HG02885 (cell line): ENCODE data around the gene CDCP1.

ENCODE experiments used
- ATAC-seq: cut with Tn5 transposase; IDR thresholded peaks from one replicate; pipeline ENCODE4 v1.9.1; 2021; ENCODE audit warnings: mild to moderate bottlenecking; ENCODE audit not compliant: unreplicated experiment, poor library complexity

Gene CDCP1

DNA sequence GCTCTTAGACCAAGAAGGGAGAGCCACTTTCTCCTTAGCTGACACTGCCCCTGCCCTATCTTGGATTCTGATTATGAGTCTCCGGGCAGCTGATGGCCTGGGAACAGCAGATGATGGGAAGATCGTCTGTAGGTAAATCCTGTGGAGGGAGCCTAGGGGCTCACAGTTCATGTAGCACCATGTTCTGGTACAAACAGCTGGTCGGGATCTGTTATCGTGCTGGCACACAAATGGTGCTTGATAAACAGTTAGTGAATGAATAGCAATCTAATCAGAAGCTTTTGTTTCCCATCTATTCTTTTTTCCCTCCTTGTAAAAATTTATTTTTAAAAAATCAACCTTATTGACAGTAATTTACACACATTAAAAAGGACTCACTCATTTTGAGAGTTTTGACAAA lies 26.8 kb downstream of the CDCP1 start:
- ATAC-seq, result no peak

DNA sequence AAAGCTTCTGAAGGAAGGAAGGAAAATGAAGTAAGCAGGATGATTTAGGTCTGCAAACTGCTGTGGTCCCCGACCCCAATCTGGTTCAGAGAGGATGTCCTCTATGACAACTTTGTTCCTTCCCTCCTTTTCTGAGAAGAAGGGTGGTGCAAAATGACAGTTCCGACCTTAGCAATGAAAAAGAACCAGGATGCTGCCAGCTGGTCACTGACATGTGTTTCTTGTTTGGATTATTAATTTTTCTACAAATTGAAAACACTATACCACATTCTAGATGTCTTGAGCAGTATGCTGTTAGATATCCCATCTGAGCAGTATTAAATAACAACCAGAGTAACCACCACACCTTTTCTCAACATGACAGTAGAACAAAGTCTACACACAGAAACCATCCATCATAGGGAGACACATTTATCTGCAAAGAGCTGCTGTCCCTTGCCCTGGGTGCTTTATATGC lies 27.5 kb downstream of the CDCP1 start:
- ATAC-seq, result no peak

DNA sequence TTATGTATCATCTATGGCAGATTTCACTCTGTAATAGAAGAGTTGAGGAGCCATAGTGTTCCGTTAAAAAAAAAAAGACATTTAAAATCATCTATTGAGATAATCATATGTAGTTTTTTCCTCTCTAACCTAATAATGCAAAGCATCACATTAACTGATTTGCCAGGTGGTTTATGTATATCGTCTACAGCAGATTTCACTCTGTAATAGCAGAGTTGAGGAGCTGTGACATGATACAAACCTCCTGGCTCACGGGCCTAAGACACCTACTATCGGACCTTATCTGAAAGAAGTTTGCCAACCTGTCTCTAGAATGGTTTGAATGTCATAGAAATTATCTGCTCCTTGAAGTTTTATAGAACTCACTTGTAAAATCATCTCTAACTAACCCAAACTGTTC lies 29.8 kb downstream of the CDCP1 start:
- no peak for ATAC-seq

DNA sequence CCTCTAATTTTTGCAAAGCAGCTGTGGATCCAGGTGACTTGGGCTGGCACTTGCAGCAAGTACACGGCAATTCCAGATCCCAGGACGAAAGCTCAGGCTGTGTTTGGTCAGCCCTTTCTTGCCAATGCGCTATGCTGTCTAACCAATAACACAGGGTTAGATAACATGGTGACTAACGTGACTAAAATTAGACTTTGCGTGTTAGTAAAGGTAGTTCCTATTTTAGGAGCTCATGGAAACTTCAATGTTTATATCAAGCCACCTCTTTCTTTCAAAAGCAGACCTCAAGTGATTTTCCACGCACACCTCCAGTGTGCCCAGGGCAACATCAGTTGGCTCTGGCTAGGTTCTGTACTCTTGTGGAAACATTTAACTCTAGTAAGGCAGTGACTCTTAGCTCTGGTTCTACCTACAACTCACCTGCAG lies 32.5 kb downstream of the CDCP1 start:
- ATAC-seq, result no peak

DNA sequence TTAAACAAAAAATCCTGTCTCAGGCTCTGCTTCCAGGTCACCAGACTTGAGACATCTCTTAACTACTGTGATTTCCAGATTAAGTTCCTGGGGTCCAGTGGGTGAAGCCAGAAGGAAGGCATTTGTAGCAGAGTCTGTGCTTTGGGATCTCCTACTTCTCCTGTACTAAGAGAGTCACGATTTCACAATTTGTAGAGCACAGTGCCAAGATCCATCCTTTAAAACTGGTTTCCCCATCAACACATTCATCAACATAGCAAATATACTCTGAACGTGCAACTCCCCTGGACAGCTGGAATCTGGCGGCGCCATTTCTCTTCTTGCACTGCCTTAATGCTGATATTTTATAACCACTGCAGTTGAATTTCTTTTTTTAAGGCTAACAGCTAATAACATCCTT lies 33.2 kb downstream of the CDCP1 start:
- no peak for ATAC-seq

DNA sequence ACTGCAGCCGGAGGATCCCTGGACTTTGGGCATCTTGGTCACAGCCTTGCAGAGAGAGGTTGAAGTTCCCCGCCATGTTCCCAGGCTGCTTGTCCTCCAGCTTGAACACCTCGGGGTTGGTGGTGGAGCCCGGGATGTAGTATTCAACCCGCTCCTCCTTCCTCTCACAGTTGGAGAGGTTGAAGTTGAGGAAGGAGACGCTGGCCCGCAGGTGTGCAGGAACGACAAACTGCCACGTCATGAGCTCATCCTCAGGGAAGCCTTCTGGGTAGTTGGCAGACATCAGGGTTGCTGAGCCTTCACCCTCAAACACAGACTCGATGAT lies 35.7 kb downstream of the CDCP1 start:
- ATAC-seq, result no peak

DNA sequence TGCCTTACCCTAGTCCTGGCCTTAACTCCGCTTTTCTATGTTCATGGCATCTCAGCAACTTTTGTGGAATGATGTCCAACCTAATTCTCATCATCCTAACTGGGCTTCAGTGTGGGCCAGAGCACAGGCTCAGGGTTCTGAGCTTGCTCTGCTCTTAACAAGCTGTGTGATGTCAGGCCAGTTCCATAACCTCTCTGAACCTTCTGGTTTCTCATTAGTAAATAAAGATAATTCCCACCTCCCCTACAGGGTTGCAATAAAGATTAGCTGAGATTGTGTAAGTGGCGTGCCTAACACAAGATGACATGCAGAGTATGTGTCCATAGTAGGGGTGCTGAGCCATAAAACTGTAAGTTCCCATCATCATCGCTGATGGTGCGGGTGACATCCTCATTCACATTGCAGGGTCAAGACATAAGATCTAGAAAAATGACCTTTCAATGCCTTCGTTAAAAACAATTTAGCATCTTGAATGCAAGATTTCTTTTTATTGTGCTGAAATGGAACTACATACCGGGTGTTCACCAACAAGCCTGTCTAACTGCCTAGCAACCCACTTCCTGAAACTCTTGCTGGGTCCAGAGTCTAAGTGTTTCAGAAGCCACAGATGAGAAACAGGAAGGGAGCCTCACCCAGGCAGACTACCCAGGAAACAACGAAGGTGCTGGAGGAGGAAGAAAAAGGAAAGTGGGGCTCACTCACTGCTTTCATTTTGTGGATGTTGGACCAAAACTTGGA lies 36.2 kb downstream of the CDCP1 start:
- no peak for ATAC-seq

DNA sequence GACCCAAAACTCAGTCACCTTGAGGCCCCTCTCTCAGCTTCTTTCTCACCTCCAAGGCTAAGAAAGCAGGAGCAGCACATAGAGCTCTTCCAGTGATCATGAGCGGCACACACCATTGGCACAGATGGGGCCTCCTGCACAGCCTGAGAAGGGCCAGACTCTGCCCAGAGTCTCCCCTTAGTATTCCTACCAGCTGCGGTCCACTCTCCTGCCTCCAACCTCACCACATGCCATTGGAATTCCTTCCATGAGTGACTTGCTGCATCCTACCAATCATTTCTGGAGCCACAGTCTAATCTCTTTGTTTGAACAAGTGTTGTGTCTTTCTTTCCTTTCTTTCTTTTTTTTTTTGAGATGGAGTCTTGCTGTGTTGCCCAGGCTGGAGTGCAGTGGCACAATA lies 39.3 kb downstream of the CDCP1 start:
- no peak for ATAC-seq

DNA sequence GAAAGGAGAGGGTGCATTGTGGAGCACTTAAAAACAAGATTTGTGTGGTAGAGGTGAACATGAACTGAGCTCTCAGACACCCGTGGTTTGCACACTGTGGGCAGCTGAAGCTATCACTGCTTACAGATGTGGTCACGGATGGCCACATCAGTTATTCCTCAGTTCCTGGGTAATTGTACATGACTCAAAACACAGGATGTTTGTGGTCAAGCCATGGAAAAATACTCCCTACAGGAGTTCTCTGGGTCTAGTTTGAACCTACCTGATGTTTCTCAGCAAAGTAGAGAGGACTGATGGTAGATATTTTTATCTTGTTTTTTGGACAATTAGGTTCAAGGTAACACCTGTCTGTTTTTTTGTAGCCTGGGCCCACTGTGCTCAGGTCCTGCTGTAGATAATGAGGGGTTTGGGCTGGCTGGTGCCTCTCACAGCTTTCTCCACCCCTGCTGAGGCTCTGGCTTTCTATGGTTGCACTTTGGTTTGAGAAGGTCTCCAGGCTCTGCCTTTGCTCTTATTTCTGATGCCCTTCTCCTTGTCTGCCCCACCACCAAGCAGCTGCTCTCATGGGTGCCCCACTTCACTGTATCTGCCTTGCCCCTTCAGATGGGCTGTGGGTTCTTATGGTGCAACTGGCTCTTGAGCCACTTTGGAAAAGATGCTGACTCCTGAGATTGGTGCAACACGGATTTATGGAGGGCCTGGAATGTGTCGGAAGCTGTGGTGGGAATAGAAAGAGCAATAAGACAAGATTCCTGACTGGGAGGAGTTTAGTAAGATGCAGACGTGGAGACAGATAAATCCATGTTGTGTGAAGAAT lies 40.1 kb downstream of the CDCP1 start:
- no peak for ATAC-seq

DNA sequence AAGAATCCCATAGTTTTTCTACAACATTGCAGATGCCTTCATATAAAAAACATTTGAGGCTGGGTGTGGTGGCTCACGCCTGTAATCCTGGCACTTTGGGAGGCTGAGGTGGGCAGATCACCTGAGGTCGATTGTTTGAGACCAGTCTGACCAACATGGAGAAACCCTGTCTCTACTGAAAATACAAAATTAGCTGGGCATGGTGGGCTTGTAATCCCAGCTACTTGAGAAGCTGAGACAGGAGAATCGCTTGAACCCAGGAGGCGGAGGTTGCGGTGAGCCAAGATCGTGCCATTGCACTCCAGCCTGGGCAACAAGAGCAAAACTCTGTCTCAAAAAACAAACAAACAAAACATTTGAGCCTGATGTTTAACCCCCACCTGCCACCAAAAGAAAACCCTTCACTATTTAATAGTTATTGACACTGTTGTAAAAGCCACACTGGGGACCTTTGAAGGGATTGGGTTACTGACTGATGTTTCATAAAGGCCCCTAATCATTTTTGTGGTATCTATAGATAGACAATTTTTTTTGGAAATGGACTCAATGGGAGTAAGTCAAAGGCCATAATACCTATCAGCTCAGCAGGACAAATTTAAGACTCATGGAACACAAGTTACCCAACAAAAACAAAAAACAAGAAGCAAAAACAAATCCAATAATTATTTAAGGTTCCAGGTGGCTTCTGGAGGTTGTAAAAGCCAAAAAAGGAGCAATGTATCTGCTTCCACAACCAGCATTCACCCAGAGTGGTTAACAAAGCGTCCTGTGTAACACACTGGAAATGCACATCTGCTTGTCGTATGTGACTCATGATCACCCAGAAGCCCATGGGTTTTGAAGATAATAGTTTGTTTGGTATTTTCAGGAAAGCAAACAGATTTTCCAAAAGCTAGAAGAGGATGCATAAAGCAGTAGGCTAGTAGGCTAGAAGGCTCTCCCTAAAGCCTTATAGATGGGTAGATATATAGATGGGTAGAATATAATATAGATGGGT lies 41.2 kb downstream of the CDCP1 start:
- ATAC-seq, result no peak

DNA sequence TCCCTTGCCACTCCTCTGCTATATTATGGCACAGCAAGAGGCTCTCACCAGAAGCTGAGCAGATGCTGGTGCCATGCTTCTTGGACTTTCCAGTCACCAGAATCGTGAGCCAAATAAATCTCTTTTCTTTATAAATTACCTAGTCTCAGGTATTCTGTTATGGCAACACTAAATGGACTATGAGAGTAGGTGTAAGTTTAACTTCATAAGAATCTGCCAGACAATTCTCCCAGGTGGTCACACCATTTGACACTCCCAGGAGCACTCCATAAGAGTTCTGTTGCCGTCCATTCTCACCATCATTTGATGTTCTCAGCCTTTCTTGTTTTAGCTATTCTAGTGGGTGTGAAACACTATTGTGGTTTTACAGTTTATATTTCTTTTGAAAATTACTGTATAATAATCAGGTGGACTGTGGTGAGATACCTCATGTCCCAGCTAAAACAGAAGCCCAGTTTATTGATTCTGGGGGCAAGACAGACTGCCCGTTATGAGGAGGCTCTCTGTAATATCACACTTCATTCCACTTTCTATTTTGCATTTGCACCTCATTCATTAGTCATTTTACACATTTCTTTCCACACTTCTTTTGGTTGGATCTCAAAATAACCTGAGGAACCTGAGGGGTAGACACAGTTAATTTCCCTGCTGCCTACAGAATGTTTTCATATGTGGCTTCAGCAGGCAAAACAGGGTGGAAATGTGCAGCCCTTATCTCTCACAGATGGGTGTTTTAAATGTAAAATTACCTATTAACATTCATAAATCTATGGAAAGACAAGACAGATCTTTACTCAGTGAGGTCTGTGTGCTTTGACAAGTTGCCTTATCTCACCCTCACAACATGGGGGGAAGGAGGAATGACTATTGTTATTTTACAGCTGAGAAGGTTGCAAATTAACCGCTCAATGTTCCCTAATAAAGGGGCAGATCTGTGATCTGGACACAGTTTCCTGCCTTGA lies 42.1 kb downstream of the CDCP1 start:
- ATAC-seq, result no peak

DNA sequence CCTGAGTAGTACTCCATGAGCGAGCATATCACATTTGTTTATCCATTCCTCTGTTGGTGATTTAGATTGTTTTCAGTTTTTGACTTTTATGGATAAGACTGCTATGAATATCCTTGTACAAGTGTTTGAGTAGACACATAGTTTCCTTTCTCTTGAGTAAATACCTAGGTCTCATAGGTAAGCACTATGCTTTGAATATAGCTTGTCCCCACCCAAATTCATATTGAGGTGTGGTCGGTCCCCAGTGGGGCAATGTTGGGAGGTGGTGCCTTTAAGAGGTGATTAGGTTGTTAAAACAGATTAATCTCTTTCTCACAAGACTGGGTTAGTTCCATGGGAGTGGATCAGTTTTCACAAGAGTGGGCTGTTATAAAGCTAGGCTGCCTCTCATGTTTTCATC lies 42.8 kb downstream of the CDCP1 start:
- ATAC-seq, result no peak

DNA sequence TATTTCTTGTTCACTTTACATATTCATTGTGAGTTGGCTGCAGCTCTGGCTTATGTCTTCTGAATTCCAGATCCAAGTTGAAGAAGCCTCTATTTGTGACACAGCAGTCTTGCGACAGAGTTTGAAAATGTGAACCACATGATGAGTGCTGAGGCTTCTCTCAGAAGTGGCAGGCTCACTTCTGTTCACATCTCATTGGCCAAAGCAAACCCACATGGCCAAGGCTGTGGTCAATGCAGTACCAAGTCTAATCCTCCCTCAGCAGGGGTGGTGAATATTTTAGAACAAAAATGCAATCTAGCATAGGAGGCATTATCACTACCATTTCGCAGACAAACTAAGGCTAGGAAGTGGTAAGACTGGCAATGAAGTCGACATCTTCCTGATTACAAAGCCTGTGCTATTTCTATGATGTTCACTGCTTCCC lies 45.2 kb downstream of the CDCP1 start:
- no peak for ATAC-seq

DNA sequence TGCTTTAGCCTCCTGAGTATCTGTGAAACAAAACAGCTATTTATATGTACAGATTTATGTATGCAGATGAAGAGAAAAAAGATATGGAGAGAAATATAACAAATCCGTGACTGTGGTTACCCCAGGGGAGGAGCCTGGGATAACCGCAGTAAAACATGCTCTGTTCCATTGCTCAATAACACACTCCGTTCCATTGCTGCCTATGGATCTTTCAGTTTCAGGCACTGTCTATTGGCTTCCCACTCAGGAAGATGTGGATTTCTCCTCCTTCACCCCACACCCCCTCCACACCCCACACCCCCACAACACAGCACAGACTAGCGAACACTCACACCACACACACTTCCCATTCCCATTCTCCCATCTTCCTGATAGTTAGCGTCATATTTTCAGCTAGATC lies 47.9 kb downstream of the CDCP1 start:
- ATAC-seq, result no peak

DNA sequence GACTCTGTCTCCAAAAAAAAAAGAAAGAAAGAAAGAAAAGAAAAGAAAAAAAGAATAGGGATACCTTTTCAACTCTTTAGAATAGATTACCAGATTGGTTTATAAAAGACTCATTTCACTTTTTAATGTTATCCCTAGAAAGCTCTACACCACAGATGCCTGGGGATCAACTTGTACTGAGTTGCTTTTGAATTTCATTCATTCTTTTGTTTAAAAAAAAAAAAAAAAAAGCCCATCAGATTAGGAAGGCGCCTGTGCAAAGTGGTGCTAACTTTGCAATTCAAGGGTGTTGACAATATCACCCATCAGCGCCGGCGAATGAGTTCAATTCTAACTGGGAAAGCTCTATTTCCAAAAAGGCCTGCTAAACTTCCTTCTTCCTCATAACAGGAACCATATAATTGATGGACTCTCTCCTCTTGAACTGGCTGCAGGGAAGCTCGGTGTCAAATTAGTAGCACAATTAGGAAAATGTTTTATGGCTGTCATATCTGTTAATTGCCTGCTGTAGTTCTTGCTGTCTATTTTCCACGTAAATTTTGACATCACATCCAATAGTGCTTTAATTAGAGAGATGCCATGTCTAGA lies 48.8 kb downstream of the CDCP1 start:
- ATAC-seq, result no peak

DNA sequence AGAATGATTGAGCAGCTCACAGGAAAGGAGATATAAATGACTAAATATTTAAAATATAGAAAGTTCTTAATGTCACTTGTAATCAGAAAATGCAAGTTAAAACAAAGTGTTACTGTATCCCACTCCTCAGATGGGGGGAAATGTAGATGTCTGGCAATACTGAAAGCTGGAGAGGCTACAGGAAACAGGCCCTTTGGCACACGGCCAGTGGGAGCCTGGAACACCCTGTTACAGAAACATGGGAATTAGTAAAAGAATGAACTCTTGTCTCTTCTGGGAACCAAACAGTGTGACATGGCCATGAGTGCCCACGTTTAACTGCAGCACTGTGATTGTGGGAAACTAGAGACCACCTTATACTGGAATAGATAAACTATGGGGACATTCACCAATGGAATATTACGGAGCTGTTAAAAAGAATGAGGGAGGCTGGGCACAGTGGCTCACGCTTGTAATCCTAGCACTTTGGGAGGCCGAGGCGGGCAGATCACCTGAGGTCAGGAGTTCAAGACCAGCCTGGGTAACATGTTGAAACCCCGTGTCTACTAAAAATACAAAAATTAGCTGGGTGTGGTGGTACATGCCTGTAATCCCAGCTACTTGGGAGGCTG lies 50.2 kb downstream of the CDCP1 start:
- ATAC-seq, result no peak

DNA sequence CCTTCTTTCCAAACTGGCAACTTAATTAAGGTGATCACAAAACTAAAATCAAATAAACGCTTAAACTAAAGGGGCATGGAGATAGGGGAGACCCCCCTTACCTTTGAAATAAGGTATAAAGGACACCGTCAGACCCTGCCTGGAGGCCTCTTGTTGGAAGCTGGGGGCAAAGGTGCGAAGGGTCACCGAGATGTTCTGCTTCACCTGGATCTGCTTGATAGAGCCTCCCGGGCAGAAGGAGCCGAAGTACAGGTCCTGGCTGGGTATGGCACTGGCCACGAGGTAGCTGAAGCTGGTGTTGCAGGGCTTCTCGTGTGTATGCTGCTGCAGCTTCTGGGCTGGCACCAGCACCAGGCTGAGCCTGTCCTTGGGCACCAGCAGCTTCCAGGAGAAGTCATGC lies 53.0 kb downstream of the CDCP1 start:
- ATAC-seq, result no peak

DNA sequence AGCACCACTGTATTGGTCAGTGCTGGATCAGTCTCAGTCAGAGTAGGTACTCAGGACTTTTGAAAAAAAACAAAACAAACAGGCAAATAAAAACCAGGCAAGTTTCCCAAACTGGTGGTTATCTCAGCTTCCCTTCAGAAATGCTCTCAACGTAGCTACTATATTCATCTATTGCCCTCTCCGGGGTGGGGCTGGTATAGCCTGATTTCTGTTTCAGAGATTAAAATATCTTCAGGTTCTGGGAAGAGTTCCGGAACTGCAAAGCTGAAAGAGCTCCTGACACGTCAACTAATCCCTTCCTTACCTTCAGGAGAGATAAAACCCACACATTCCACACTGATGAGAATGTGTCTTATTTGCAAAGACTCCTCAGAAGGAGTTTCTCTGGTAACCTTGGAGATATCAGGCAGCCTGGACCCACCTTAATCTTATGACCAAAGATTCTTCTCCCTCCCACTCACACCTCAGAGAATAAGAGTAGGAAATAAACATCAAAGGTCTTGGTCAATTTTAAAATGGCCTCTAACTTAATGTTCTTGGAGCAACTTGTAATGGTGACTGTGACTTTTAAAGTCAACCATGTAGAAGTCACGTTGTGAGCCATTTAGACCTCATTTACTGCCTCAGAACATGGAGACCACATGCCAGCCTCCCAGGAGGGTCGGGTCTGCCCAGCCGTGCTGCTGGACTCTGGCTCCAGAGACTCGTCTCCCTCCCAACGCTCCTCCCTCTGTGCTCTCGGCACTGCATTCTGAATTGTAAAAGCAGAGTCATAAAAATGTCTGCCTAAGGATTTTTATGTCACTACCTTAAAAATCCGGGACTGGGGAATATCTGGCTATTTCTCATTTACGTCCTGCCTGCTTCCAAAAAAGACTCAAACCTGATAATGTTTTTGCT lies 53.8 kb downstream of the CDCP1 start:
- no peak for ATAC-seq
